HepG2 (cell line): ENCODE measurements around the gene PELI2. TPM values are rescaled to one million over a fixed set of nuclear protein-coding genes. Genes with fewer than 3 reads are reported as not detected.

ENCODE experiments used
- ATAC-seq: fragments of 200-7000 bp; cut with Tn5 transposase; 3 replicates; pipeline ENCODE4 v1.9.1; 2020; ENCODE audit warnings: mild to moderate bottlenecking, moderate library complexity
- BruUV-seq: library from RNA; stranded (reverse); fragments of 400-500 nt; replicated peaks from 2 replicates; lab custom pipeline; 2021; lab: Mats Ljungman, UMichigan
- CTCF ChIA-PET: fragments of 300-600 bp; formaldehyde crosslinking; extraction: SDS; loops from one replicate; lab custom pipeline; 2021; ENCODE audit warnings: low total read pairs, inconsistent platforms, low intra/inter-chr PET ratio; lab: Yijun Ruan, JAX
- POLR2A ChIA-PET: fragments of 350-600 bp; sonication (Branson Sonifier 250); formaldehyde crosslinking; loops from one replicate; lab custom pipeline; 2020; ENCODE audit warnings: antibody characterized with exemption, inconsistent platforms; lab: Yijun Ruan, JAX
- DNase-seq: peaks from one replicate; pipeline ENCODE4 v3.0.0-alpha.2; 2015; ENCODE audit warnings: low spot score
- FAIRE-seq: peaks from 3 replicates; lab custom pipeline; 2011; peaks lifted over from hg19 to GRCh38; lab: Jason Lieb, UNC
- H2AFZ ChIP-seq: one replicate; pipeline ENCODE4 v1.6.1; 2011; ENCODE audit warnings: low read length, inconsistent platforms
- H3K27ac ChIP-seq: fragments of 300-600 bp; 3 replicates; pipeline ENCODE4 v1.8.0; 2011; ENCODE audit warnings: mixed run types, mild to moderate bottlenecking, mixed read lengths, low read length, inconsistent platforms; ENCODE audit not compliant: insufficient read depth; ENCODE audit errors: extremely low read length
- H3K27me3 ChIP-seq, 2 experiments: fragments of 200-600 bp in 1 of 2; 2 replicates in 1 of 2; 3 replicates in 1 of 2; pipeline versions ENCODE4 v1.6.0 to v1.8.0; 2011; ENCODE audit warnings: low read length in 2 of 2, mild to moderate bottlenecking in 2 of 2, moderate library complexity in 2 of 2, inconsistent platforms in 1 of 2; ENCODE audit not compliant: insufficient read depth in 2 of 2, control insufficient read depth in 1 of 2
- H3K36me3 ChIP-seq, 2 experiments: fragments of 200-600 bp in 1 of 2; replicated peaks in 1 of 2; 2 replicates in 1 of 2; 3 replicates in 1 of 2; pipeline versions ENCODE4 v1.5.1 to v1.8.0; 2011; ENCODE audit warnings: low read length in 2 of 2, inconsistent platforms in 1 of 2; ENCODE audit not compliant: insufficient read depth in 2 of 2, control insufficient read depth in 1 of 2
- H3K4me1 ChIP-seq: 2 replicates; pipeline ENCODE4 v1.5.1; 2012; ENCODE audit warnings: low read length, inconsistent platforms; ENCODE audit not compliant: insufficient read depth
- H3K4me2 ChIP-seq: 2 replicates; pipeline ENCODE4 v1.6.0; 2011; ENCODE audit warnings: low read depth, low read length, inconsistent platforms
- H3K4me3 ChIP-seq, 3 experiments: fragments of 200-600 bp in 1 of 3; sonication (generic), shearing (Covaris generic) in 1 of 3; replicated peaks in 1 of 3; 2 replicates each; pipeline ENCODE4 v1.5.1; 2011 to 2016; ENCODE audit warnings: low read length in 3 of 3, inconsistent platforms in 2 of 3, low read depth in 2 of 3, mild to moderate bottlenecking in 2 of 3, control low read depth in 1 of 3, mixed read lengths in 1 of 3; ENCODE audit not compliant: insufficient read depth in 1 of 3
- H3K79me2 ChIP-seq: one replicate; pipeline ENCODE4 v1.6.1; 2011; ENCODE audit warnings: low read length, inconsistent platforms; ENCODE audit not compliant: insufficient read depth
- H3K9ac ChIP-seq: 2 replicates; pipeline ENCODE4 v1.6.0; 2011; ENCODE audit warnings: mild to moderate bottlenecking, low read depth, low read length, inconsistent platforms; ENCODE audit not compliant: insufficient read depth
- H3K9me3 ChIP-seq: 2 replicates; pipeline ENCODE4 v1.5.1; 2012; ENCODE audit warnings: mild to moderate bottlenecking, low read length
- H4K20me1 ChIP-seq: 2 replicates; pipeline ENCODE4 v1.6.0; 2011; ENCODE audit warnings: inconsistent platforms, mild to moderate bottlenecking, low read length, moderate library complexity; ENCODE audit not compliant: insufficient read depth
- EZH2 ChIP-seq: conservative IDR thresholded peaks from 2 replicates; pipeline ENCODE4 v1.6.1; 2012; ENCODE audit warnings: mild to moderate bottlenecking, low read depth, low read length, moderate library complexity
- RCOR2 ChIP-seq: IDR thresholded peaks from 2 replicates; pipeline ENCODE4 v1.6.1; 2016; ENCODE audit warnings: missing biosample characterization, missing genetic modification reagents
- SP5 ChIP-seq: IDR thresholded peaks from 2 replicates; pipeline ENCODE4 v1.6.1; 2016; ENCODE audit warnings: low read depth, borderline replicate concordance
- ZNF343 ChIP-seq: sonication (generic); formaldehyde crosslinking; IDR thresholded peaks from 2 replicates; pipeline ENCODE4 v1.4.0; 2020; ENCODE audit warnings: mild to moderate bottlenecking, missing genetic modification reagents
- WGBS: methylation state at CpG from one replicate; pipeline ENCODE4 v1.1.6; 2017; ENCODE audit warnings: low lambda C conversion rate; 5-methylcytosine and 5-hydroxymethylcytosine counted together
- in situ Hi-C: cut with HindIII; loops from 2 replicates; pipeline ENCODE4 v1.10.0; 2017; ENCODE audit warnings: low pct_unique_long_range_greater_than_20kb; ENCODE audit not compliant: extremely low pct_ligation_motif_present
- intact Hi-C: fragments of 100-400 bp; cut with micrococcal nuclease; formaldehyde crosslinking; loops from one replicate; pipeline ENCODE4 v1.10.0; 2022; ENCODE audit not compliant: unreplicated experiment
- polyA plus RNA-seq, 8 experiments: library from polyadenylated mRNA; depleted of rRNA in 3 of 8; stranded (reverse) in 7 of 8; unstranded in 1 of 8; fragments of >200 nt; fragmentation: Illumina TruSeq in 4 of 8; extraction: Trizol in 4 of 8; gene quantifications; 2 replicates each; pipeline versions ENCODE4 v1.2.1 to v1.2.3, GENCODE V29; 2011 to 2016; ENCODE audit warnings: low read depth in 4 of 8, missing spikeins in 1 of 8, mixed read lengths in 1 of 8; ENCODE audit not compliant: insufficient read depth in 1 of 8
- total RNA-seq, 5 experiments: library from RNA; depleted of rRNA; stranded (reverse); fragments of >200 nt; fragmentation: Illumina TruSeq; extraction: Trizol; gene quantifications; 2 replicates each; pipeline ENCODE4 v1.2.3, GENCODE V29; 2016; ENCODE audit warnings: low read depth in 1 of 5
- TF ChIP-seq, protein P1 (sequence below): sonication (generic); formaldehyde crosslinking; IDR thresholded peaks from 2 replicates; pipeline ENCODE4 v1.8.1; 2022; ENCODE audit warnings: low read depth, mild to moderate bottlenecking, missing genetic modification reagents
- TF ChIP-seq, protein P2 (sequence below): sonication (generic); formaldehyde crosslinking; IDR thresholded peaks from 2 replicates; pipeline ENCODE4 v1.4.0; 2020; ENCODE audit warnings: missing genetic modification reagents

Gene PELI2
- total and polyA plus RNA-seq, 2 of the 13 experiments (the other 11 are each of a cell fraction or from before 2014, with no cell fraction given): 0.07 TPM; not detected in 1

DNA sequence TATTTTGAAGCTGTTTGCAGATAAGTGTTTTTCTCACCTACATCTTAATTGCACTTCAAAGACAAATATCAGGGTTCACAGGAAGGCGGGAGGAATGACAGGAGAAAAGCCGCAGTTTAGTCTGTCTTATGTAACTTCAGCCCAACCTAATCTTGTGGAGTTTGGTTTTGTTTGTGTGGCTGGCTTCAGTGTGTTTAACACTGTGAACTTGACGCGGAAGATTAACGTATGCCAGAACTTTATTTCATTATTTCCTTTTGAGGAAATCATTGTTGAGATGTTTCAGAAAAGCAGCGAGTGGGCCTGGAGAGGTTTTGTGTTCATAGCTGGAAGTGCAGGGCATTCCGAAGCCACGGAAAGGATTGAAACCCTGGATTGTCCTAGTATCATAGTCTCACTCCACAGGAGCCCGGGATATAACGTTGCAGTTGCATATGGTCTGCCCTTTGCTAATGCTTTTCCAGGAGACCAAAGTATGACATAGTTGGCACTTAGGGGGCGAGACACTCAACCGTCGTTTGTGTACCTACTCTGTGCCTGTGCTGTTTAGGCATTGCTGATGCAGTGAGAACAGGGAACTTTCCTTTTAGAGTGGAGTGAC is 2.0 kb downstream of the PELI2 start:
- ChIA-PET CTCF (no interaction called here), POLR2A (no interaction called here)
- no peaks in the 10 kb centered on the region for H3K36me3 ChIP-seq
- H3K4me2 ChIP-seq: no peak overlapping the region
- no peak overlapping the region for H3K27ac ChIP-seq
- no peak for FAIRE-seq
- WGBS: 1% methylated on average over 13 of the region's 13 CpGs
- no TSS peak for BruUV-seq
- H2AFZ ChIP-seq: no peak overlapping the region
- H3K4me1 ChIP-seq: peaks cover 6% of the 10 kb centered on the region; the same call in 1 of the 2 replicates
- no peaks in the 10 kb centered on the region for H3K79me2 ChIP-seq
- peaks cover 3 to 46% of the 10 kb centered on the region in 2 experiments; a peak in 4 of 5 replicates for H3K27me3 ChIP-seq
- H3K4me3 ChIP-seq: no peak overlapping the region
- DNase-seq: no peak
- no peaks in the 10 kb centered on the region for H3K9me3 ChIP-seq
- no peak overlapping the region for H3K9ac ChIP-seq
- intact Hi-C loops: no loop called here
- H4K20me1 ChIP-seq: no peaks in the 10 kb centered on the region
- TF ChIP-seq RCOR2 (CRISPR knock-in tag) (no peak), SP5 (CRISPR knock-in tag) (no peak), ZNF343 (CRISPR knock-in tag) (no peak), EZH2 (peak; percentile 26; the same call in 1 of the 2 replicates)
- TF ChIP-seq, protein P1, sequence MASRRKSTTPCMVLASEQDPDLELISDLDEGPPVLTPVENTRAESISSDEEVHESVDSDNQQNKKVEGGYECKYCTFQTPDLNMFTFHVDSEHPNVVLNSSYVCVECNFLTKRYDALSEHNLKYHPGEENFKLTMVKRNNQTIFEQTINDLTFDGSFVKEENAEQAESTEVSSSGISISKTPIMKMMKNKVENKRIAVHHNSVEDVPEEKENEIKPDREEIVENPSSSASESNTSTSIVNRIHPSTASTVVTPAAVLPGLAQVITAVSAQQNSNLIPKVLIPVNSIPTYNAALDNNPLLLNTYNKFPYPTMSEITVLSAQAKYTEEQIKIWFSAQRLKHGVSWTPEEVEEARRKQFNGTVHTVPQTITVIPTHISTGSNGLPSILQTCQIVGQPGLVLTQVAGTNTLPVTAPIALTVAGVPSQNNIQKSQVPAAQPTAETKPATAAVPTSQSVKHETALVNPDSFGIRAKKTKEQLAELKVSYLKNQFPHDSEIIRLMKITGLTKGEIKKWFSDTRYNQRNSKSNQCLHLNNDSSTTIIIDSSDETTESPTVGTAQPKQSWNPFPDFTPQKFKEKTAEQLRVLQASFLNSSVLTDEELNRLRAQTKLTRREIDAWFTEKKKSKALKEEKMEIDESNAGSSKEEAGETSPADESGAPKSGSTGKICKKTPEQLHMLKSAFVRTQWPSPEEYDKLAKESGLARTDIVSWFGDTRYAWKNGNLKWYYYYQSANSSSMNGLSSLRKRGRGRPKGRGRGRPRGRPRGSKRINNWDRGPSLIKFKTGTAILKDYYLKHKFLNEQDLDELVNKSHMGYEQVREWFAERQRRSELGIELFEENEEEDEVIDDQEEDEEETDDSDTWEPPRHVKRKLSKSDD (CRISPR knock-in tag): no peak
- TF ChIP-seq, protein P2, sequence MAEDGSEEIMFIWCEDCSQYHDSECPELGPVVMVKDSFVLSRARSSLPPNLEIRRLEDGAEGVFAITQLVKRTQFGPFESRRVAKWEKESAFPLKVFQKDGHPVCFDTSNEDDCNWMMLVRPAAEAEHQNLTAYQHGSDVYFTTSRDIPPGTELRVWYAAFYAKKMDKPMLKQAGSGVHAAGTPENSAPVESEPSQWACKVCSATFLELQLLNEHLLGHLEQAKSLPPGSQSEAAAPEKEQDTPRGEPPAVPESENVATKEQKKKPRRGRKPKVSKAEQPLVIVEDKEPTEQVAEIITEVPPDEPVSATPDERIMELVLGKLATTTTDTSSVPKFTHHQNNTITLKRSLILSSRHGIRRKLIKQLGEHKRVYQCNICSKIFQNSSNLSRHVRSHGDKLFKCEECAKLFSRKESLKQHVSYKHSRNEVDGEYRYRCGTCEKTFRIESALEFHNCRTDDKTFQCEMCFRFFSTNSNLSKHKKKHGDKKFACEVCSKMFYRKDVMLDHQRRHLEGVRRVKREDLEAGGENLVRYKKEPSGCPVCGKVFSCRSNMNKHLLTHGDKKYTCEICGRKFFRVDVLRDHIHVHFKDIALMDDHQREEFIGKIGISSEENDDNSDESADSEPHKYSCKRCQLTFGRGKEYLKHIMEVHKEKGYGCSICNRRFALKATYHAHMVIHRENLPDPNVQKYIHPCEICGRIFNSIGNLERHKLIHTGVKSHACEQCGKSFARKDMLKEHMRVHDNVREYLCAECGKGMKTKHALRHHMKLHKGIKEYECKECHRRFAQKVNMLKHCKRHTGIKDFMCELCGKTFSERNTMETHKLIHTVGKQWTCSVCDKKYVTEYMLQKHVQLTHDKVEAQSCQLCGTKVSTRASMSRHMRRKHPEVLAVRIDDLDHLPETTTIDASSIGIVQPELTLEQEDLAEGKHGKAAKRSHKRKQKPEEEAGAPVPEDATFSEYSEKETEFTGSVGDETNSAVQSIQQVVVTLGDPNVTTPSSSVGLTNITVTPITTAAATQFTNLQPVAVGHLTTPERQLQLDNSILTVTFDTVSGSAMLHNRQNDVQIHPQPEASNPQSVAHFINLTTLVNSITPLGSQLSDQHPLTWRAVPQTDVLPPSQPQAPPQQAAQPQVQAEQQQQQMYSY (CRISPR knock-in tag): peak; percentile 68; the same call in 1 of the 2 replicates
- in situ Hi-C loops: no loop called here
- ATAC-seq: peak; percentile 25; the same call in 1 of the 3 replicates
